ENCODE data around the gene SRGAP3.

The SRGAP3 gene

GRCh38 chr3:8954938-8955763, 294.3 kb downstream of the SRGAP3 start:
- no peak for DNase-seq

DNA sequence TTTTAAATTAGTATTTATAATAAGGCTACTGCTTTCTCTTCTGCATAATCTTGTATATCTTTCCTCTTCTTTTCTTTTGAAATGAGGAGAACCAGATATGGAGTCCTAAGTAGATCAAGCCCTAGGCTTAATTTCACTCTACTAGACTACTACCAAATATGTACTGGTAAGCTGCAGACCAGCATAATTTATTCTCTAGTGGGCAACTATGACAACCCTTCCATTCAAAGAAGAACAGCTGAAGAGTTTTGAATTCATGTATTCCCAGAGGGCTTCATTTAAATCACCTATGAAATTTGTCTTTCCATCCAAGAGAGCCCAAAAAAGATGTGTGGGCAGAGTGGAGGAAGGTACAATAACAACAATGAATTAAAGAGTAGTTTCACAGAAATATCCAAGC, 296.1 kb downstream of the SRGAP3 start:
- DNase-seq, result no peak

DNA sequence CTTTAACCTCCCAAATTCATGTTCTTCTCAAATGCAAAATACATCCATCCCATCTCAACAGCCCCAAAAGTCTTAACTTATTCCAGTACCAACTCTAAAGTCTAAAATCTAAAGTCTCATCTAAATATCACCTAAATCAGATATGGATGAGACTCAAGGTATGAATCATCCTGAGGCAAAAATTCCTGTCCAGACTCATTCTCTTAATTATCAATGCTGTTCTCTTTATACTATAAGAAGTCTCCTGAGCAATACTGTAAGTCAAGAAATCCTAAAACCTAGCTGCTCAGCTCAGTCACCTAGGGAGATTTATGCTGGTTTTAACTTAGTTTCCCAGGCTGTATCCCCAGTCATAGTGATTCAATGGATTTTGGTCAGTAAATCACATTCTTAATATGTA, 297.3 kb downstream of the SRGAP3 start:
- DNase-seq, result no peak

DNA sequence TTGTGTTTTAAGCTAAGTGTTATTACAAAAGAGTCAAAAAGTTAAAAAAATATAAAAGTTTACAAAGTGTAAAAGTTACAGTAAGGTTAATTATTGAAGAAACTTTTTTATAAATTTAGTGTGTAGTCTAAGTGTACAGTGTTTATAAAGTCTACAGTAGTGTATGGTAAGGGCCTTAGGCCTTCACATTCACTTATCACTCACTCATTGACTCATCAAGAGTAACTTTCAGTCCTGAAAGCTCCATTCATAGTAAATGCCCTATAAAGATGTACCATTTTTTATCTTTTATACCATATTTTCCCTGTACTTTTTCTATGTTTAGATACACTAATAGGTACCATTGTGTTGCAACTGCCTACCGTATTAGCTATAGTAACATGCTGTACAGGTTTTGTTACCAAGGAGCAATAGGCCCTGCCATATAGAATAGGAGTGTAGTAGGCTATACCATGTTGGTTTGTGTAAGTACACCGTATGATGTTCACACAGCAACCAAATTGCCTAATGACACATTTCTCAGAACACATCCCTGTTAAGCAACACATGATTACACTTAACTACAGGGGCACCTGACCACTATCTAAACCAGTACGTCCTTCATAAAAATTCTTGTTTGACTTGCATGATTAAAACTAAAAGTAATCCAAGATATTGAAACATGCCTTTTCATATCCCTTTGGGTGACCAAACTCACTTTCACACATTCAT, 303.4 kb downstream of the SRGAP3 start:
- no peak for DNase-seq

GRCh38 chr3:8942746-8943488, 306.5 kb downstream of the SRGAP3 start:
- no peak for DNase-seq

GRCh38 chr3:8942115-8942514, 307.3 kb downstream of the SRGAP3 start:
- no peak for DNase-seq

DNA sequence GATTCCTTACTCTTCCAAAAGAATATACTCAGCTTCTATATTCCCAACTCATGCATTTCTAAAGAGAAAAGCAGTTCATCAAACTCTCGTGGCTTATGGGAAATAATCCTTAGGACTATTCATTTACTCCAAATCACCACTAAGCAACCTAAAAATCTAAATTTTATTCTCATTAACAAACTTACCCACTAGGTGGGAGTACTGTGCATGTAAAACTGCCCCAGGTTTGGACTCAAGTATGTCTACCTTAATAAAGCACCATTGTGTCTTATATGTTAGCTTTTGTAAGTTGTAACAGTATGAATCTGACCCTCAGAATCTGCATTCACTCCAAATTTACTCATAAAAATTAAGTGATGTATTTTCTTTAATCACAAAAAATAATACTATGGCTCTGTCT, 311.4 kb downstream of the SRGAP3 start:
- DNase-seq, result no peak

- no peak for DNase-seq
Measured at GRCh38 chr3:8937064-8938020, 312.1 kb downstream of the SRGAP3 start.

DNA sequence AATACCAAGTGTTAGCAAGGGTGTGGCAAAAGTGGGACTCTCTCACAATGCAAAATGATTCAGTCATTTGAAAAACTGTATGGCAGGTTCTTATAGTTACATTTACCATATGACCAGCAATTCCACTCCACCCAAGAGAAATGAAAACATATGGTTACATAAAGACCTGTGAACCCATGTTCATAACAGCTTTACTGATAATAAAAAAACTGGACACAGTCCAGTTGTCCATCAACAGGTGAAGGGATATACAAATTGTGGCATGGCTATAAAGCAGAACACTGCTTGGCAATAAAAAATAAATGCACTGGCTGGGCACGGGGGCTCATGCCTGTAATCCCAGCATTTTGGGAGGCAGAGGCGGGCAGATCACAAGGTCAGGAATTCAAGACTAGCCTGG, 316.9 kb downstream of the SRGAP3 start:
- no peak for DNase-seq

GRCh38 chr3:8931342-8931741, 318.1 kb downstream of the SRGAP3 start:
- DNase-seq, result no peak

Measured in NCI-H774 (cell line).